SK-N-SH treated with all-trans-retinoic acid at 6 μM for 48 hours (cell line): ENCODE data around the gene PIM1.

Experiments
- TF ChIP-seq, protein P1 (sequence below): fragments of 250-450 bp; sonication (Bioruptor Pico); IDR thresholded peaks from 2 replicates; pipeline ENCODE4 v1.8.0; 2021; ENCODE audit warnings: low read depth, mild to moderate bottlenecking, moderate library complexity, borderline replicate concordance

PIM1 gene

GRCh38 chr6:37222992-37223391 lies 53.0 kb downstream of the PIM1 start (continued):
- TF ChIP-seq, protein P1, sequence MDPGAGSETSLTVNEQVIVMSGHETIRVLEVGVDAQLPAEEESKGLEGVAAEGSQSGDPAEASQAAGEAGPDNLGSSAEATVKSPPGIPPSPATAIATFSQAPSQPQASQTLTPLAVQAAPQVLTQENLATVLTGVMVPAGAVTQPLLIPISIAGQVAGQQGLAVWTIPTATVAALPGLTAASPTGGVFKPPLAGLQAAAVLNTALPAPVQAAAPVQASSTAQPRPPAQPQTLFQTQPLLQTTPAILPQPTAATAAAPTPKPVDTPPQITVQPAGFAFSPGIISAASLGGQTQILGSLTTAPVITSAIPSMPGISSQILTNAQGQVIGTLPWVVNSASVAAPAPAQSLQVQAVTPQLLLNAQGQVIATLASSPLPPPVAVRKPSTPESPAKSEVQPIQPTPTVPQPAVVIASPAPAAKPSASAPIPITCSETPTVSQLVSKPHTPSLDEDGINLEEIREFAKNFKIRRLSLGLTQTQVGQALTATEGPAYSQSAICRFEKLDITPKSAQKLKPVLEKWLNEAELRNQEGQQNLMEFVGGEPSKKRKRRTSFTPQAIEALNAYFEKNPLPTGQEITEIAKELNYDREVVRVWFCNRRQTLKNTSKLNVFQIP (CRISPR knock-in tag), result no peak
